Activated CD8-positive, alpha-beta T cell treated with anti-CD3 and anti-CD28 coated beads, Interleukin-2, amount 10 ng/mL, durations not matched to agents 7 days and 5 days (primary cell): ENCODE data around the gene RAI2. TPM values are rescaled to one million over a fixed set of nuclear protein-coding genes. Genes with fewer than 3 reads are reported as not detected.

ENCODE experiments used
- ATAC-seq: fragments of 150-1000 bp; cut with Tn5 transposase; one replicate; pipeline ENCODE4 v1.10.0; 2021; ENCODE audit warnings: moderate library complexity
- CTCF ChIA-PET: fragments of 350-600 bp; sonication (Branson Sonifier 250); formaldehyde crosslinking; loops from one replicate; lab custom pipeline; 2021; ENCODE audit warnings: antibody characterized with exemption; lab: Charles Lee
- POLR2A ChIA-PET: fragments of 350-600 bp; sonication (Branson Sonifier 250); formaldehyde crosslinking; loops from one replicate; lab custom pipeline; 2021; ENCODE audit warnings: antibody characterized with exemption; lab: Charles Lee
- DNase-seq: peaks from one replicate; pipeline ENCODE4 v3.0.0-alpha.2; 2020
- H3K27ac Mint-ChIP-seq: one replicate; pipeline ENCODE4 v1.8.0; 2021; ENCODE audit warnings: mild to moderate bottlenecking, mixed read lengths
- H3K27me3 Mint-ChIP-seq: one replicate; pipeline ENCODE4 v1.8.0; 2021; ENCODE audit warnings: low read depth, mixed read lengths
- H3K36me3 Mint-ChIP-seq: one replicate; pipeline ENCODE4 v1.8.0; 2021; ENCODE audit warnings: low read depth, mixed read lengths
- H3K4me1 Mint-ChIP-seq: one replicate; pipeline ENCODE4 v1.8.0; 2021; ENCODE audit warnings: low read depth, mixed read lengths
- H3K4me3 Mint-ChIP-seq: one replicate; pipeline ENCODE4 v1.8.0; 2021; ENCODE audit warnings: mild to moderate bottlenecking, mixed read lengths
- H3K9me3 Mint-ChIP-seq: one replicate; pipeline ENCODE4 v1.8.0; 2022; ENCODE audit warnings: mixed read lengths; ENCODE audit not compliant: insufficient read depth
- total RNA-seq, 2 experiments: library from RNA; stranded (reverse); gene quantifications; one replicate each; pipeline ENCODE4 v1.2.3, GENCODE V29; 2021

Gene RAI2
- total RNA-seq, 2 experiments from 2014 or later, result not detected

- ChIA-PET CTCF (no interaction called here), POLR2A (no interaction called here)
- H3K27ac Mint-ChIP-seq, result no peak overlapping the region
- H3K27me3 Mint-ChIP-seq, result no peaks in the 10 kb centered on the region
- DNase-seq, result no peak
- ATAC-seq, result no peak
- H3K4me3 Mint-ChIP-seq, result no peak overlapping the region
- no peaks in the 10 kb centered on the region for H3K4me1 Mint-ChIP-seq
- H3K9me3 Mint-ChIP-seq, result no peaks in the 10 kb centered on the region
- H3K36me3 Mint-ChIP-seq, result no peaks in the 10 kb centered on the region
Measured at GRCh38 chrX:17824980-17825379, 36.1 kb downstream of the RAI2 start.

- no peaks in the 10 kb centered on the region for H3K36me3 Mint-ChIP-seq
- H3K27ac Mint-ChIP-seq, result no peak overlapping the region
- DNase-seq (no peak), ATAC-seq (no peak)
- no peaks in the 10 kb centered on the region for H3K27me3 Mint-ChIP-seq
- no peak overlapping the region for H3K4me3 Mint-ChIP-seq
- no peaks in the 10 kb centered on the region for H3K9me3 Mint-ChIP-seq
- ChIA-PET POLR2A (no interaction called here), CTCF (no interaction called here)
- no peaks in the 10 kb centered on the region for H3K4me1 Mint-ChIP-seq
Measured at GRCh38 chrX:17822351-17822750, 38.7 kb downstream of the RAI2 start.

- CTCF ChIA-PET, result no interaction called here
- ATAC-seq (no peak), DNase-seq (no peak)
- Mint-ChIP-seq H3K27me3 (no peaks in the 10 kb centered on the region), H3K4me1 (no peaks in the 10 kb centered on the region), H3K36me3 (no peaks in the 10 kb centered on the region), H3K27ac (no peak overlapping the region), H3K9me3 (no peaks in the 10 kb centered on the region), H3K4me3 (no peak overlapping the region)
- POLR2A ChIA-PET, result interaction anchor here (0.7 kb wide), 1 partner anchor 1278 kb away, joined by 3 read pairs; no protein-coding TSS in a partner anchor
Measured at GRCh38 chrX:17820100-17820499, 41.0 kb downstream of the RAI2 start.

GRCh38 chrX:17818726-17819125, 42.4 kb downstream of the RAI2 start:
- ATAC-seq, result no peak
- CTCF ChIA-PET, result no interaction called here

DNA sequence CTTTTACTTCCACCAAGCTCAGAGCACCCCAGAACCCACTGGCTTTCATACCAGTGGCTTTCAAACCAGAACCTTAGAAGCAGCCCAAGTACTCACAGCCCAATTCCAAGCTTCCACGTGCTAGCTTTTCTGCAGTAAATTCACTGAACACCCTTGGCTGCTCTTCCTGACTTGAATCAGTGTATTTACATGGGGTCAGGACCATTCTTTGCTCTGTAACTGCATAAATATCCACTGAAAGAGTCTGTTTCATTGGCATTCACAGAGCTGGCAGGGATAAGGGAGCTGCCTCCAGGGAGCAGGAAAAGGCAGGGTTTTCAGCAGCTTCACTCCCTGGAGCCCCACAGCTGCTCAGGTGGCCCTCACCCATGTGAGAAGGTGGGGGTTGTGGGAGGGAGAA, 43.8 kb downstream of the RAI2 start:
- ChIA-PET CTCF (no interaction called here), POLR2A (no interaction called here)
- H3K27ac Mint-ChIP-seq, result no peak overlapping the region
- H3K9me3 Mint-ChIP-seq, result no peaks in the 10 kb centered on the region
- no peaks in the 10 kb centered on the region for H3K4me1 Mint-ChIP-seq
- no peak overlapping the region for H3K4me3 Mint-ChIP-seq
- no peak for ATAC-seq
- no peaks in the 10 kb centered on the region for H3K36me3 Mint-ChIP-seq
- DNase-seq, result no peak
- no peaks in the 10 kb centered on the region for H3K27me3 Mint-ChIP-seq

More at GRCh38 chrX:17818726-17819125, 42.4 kb downstream of the RAI2 start:
- POLR2A ChIA-PET, result no interaction called here
- Mint-ChIP-seq H3K36me3 (no peaks in the 10 kb centered on the region), H3K9me3 (no peaks in the 10 kb centered on the region), H3K4me3 (no peak overlapping the region), H3K27me3 (no peaks in the 10 kb centered on the region), H3K4me1 (no peaks in the 10 kb centered on the region), H3K27ac (no peak overlapping the region)
- DNase-seq, result no peak

DNA sequence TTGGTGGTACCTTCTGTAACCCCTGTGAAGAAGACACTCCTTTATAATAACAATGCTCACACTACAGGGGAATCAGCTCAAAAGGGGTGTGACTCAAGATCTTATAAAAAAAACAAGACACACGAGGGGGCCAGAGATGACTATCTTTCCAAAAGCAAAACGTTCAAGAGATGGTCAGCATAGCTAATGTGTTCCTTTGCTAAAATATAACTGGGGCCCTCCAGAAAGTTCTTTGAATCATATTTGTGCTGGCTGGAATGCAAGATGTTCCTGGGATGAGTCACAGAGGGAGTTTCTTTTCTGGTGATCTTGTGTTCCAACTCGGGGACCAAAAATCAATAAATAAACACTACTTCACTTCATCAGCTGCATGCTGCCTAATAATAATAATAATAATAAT, 46.5 kb downstream of the RAI2 start:
- Mint-ChIP-seq H3K36me3 (no peaks in the 10 kb centered on the region), H3K9me3 (no peaks in the 10 kb centered on the region), H3K27me3 (peaks cover 2% of the 10 kb centered on the region), H3K27ac (no peak overlapping the region), H3K4me3 (no peak overlapping the region), H3K4me1 (no peaks in the 10 kb centered on the region)
- no peak for ATAC-seq
- ChIA-PET CTCF (interaction anchor here (0.6 kb wide), 1 partner anchor 564 kb away, joined by 3 read pairs; no protein-coding TSS in a partner anchor), POLR2A (no interaction called here)
- no peak for DNase-seq

DNA sequence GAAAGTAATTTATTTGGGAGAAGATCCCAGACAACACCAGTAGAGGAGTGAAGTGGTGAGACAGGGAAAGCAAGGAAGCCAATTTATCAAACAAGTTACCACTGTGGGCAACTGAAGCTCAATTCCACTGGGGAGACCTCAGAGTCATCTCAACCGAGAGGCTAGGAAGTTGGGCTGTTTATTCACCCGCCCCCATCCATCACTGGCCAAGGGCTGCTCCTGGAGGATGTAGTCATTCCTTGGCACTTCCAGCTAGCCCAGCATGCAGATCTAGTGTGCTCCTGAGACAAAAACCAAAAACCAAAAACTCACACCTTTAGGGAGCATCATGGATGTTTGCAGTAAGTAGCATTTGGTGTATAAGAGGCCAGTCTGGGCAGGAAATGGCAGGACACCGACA, 47.0 kb downstream of the RAI2 start:
- DNase-seq (no peak), ATAC-seq (no peak)
- POLR2A ChIA-PET, result no interaction called here
- Mint-ChIP-seq H3K27me3 (peaks cover 2% of the 10 kb centered on the region), H3K27ac (no peak overlapping the region), H3K36me3 (no peaks in the 10 kb centered on the region), H3K4me3 (no peak overlapping the region), H3K9me3 (no peaks in the 10 kb centered on the region), H3K4me1 (no peaks in the 10 kb centered on the region)
- CTCF ChIA-PET, result no interaction called here

- Mint-ChIP-seq H3K9me3 (no peaks in the 10 kb centered on the region), H3K36me3 (no peaks in the 10 kb centered on the region), H3K27me3 (peaks cover 2% of the 10 kb centered on the region), H3K4me1 (no peaks in the 10 kb centered on the region), H3K4me3 (no peak overlapping the region), H3K27ac (no peak overlapping the region)
- DNase-seq (no peak), ATAC-seq (no peak)
- ChIA-PET CTCF (interaction anchor here (0.7 to 1.2 kb wide), 2 partner anchors 12 to 132 kb away, joined by 3 to 5 read pairs; no protein-coding TSS in a partner anchor), POLR2A (no interaction called here)
Measured at GRCh38 chrX:17813277-17813676, 47.8 kb downstream of the RAI2 start.

GRCh38 chrX:17812763-17813162, 48.3 kb downstream of the RAI2 start:
- Mint-ChIP-seq H3K4me1 (no peaks in the 10 kb centered on the region), H3K9me3 (no peaks in the 10 kb centered on the region), H3K36me3 (no peaks in the 10 kb centered on the region), H3K27me3 (peaks cover 2% of the 10 kb centered on the region), H3K4me3 (no peak overlapping the region), H3K27ac (no peak overlapping the region)
- CTCF ChIA-PET, result interaction anchor here (0.7 to 1.2 kb wide), 2 partner anchors 11 to 133 kb away, joined by 3 to 5 read pairs; no protein-coding TSS in a partner anchor
- POLR2A ChIA-PET, result no interaction called here
- DNase-seq (no peak), ATAC-seq (no peak)

GRCh38 chrX:17809984-17810383, 51.1 kb downstream of the RAI2 start:
- CTCF ChIA-PET, result no interaction called here
- Mint-ChIP-seq H3K36me3 (no peaks in the 10 kb centered on the region), H3K27ac (no peak overlapping the region), H3K27me3 (peaks cover 2% of the 10 kb centered on the region), H3K9me3 (no peaks in the 10 kb centered on the region), H3K4me1 (no peaks in the 10 kb centered on the region), H3K4me3 (no peak overlapping the region)
- ATAC-seq (no peak), DNase-seq (no peak)
- POLR2A ChIA-PET, result no interaction called here

DNA sequence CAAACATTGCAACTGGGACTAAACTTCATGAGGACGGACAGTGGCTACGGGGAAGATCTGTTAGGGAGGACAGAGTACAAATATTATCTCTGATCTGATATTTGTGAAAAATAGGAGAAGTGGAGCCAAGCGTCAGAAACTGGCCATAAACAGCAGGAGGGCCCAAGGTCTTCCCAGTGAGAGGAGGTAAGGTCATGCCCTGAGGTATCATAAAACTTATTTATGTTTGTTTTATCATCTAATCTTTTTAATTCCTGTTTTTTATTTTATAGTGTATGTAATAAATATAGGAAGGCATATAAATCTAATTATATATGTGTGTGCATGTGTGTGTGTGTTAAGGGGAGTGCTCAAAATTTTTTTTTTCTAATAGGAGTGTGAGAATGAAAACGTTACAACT, 51.8 kb downstream of the RAI2 start:
- CTCF ChIA-PET, result no interaction called here

GRCh38 chrX:17805120-17805519, 56.0 kb downstream of the RAI2 start:
- Mint-ChIP-seq H3K9me3 (no peaks in the 10 kb centered on the region), H3K27me3 (no peaks in the 10 kb centered on the region), H3K27ac (no peak overlapping the region), H3K4me3 (no peak overlapping the region), H3K36me3 (no peaks in the 10 kb centered on the region), H3K4me1 (no peaks in the 10 kb centered on the region)
- no peak for ATAC-seq
- ChIA-PET CTCF (no interaction called here), POLR2A (no interaction called here)
- DNase-seq, result no peak

More for the DNA sequence above, 51.8 kb downstream of the RAI2 start:
- peaks cover 2% of the 10 kb centered on the region for H3K27me3 Mint-ChIP-seq
- no peaks in the 10 kb centered on the region for H3K36me3 Mint-ChIP-seq
- no peak for ATAC-seq
- no peaks in the 10 kb centered on the region for H3K9me3 Mint-ChIP-seq
- H3K4me3 Mint-ChIP-seq, result no peak overlapping the region
- DNase-seq, result no peak
- H3K27ac Mint-ChIP-seq, result no peak overlapping the region
- POLR2A ChIA-PET, result no interaction called here
- no peaks in the 10 kb centered on the region for H3K4me1 Mint-ChIP-seq

- H3K27me3 Mint-ChIP-seq, result no peaks in the 10 kb centered on the region
- CTCF ChIA-PET, result no interaction called here
- H3K4me1 Mint-ChIP-seq, result no peaks in the 10 kb centered on the region
- no peak overlapping the region for H3K4me3 Mint-ChIP-seq
- H3K27ac Mint-ChIP-seq, result no peak overlapping the region
- no peaks in the 10 kb centered on the region for H3K9me3 Mint-ChIP-seq
- DNase-seq, result no peak
- no peaks in the 10 kb centered on the region for H3K36me3 Mint-ChIP-seq
- POLR2A ChIA-PET, result no interaction called here
- no peak for ATAC-seq
Measured at GRCh38 chrX:17803449-17803848, 57.6 kb downstream of the RAI2 start.
